Left lung (tissue), 10 donors: ENCODE measurements around the gene STAT1. TPM values are rescaled to one million over a fixed set of nuclear protein-coding genes. Genes with fewer than 3 reads are reported as not detected.

ENCODE experiments used
- ATAC-seq: fragments of 200-7000 bp; cut with Tn5 transposase; one replicate; pipeline ENCODE4 v1.9.1; 2020; ENCODE audit warnings: moderate library complexity
- DNase-seq, 4 donors: peaks; one replicate each; pipeline ENCODE4 v3.0.0-alpha.2; 2013 to 2020
- H3K27ac ChIP-seq, 2 donors: fragments of 200-600 bp; sonication (generic) in 1 of 2; one replicate each; pipeline versions ENCODE4 v1.5.0 to v1.8.0; 2020 to 2021
- H3K27me3 ChIP-seq, 2 donors: fragments of 200-600 bp; sonication (generic) in 1 of 2; one replicate each; pipeline versions ENCODE4 v1.5.0 to v1.8.0; 2020 to 2021
- H3K36me3 ChIP-seq, 2 donors: fragments of 200-600 bp; sonication (generic) in 1 of 2; one replicate each; pipeline versions ENCODE4 v1.5.0 to v1.8.0; 2020 to 2021
- H3K4me1 ChIP-seq, 2 donors: fragments of 200-600 bp; one replicate each; pipeline ENCODE4 v1.8.0; 2021
- H3K4me3 ChIP-seq, 2 donors: fragments of 200-600 bp; sonication (generic) in 1 of 2; one replicate each; pipeline versions ENCODE4 v1.5.0 to v1.8.0; 2020 to 2021; ENCODE audit warnings: mild to moderate bottlenecking in 1 of 2
- H3K9me3 ChIP-seq, 2 donors: fragments of 200-600 bp; sonication (generic) in 1 of 2; one replicate each; pipeline versions ENCODE4 v1.5.0 to v1.8.0; 2020 to 2021
- CTCF ChIP-seq, 2 donors: fragments of 200-600 bp; sonication (generic) in 1 of 2; IDR thresholded peaks; one replicate each; pipeline versions ENCODE4 v1.5.0 to v1.8.0; 2021; ENCODE audit warnings: antibody characterized with exemption in 2 of 2
- intact Hi-C, 2 donors: fragments of 100-400 bp; cut with DNase I; formaldehyde crosslinking; loops; one replicate each; pipeline versions ENCODE4 v1.11.2 to v1.14.2; 2022
- polyA plus RNA-seq, 6 donors: library from polyadenylated mRNA; unstranded; fragments of 120-200 nt; gene quantifications; one replicate each; pipeline ENCODE4 v1.2.1, GENCODE V29; 2013; ENCODE audit not compliant: insufficient read length in 6 of 6
- total RNA-seq, 2 donors: library from RNA; stranded (reverse); fragmentation: NEBNext Ultra II Directional; extraction: Animal tissue kit (Norgen Biotek cat#: 25700); gene quantifications; one replicate each; pipeline ENCODE4 v1.2.1, GENCODE V29; 2021
- donor health status: DM: no; HTN: yes; CAD: no.
- donor health status: DM: no; HTN: no; CAD: no.

The STAT1 gene
- total and polyA plus RNA-seq, 8 donors, result 54.0 to 144 (median 65.2) TPM

GRCh38 chr2:190972213-190972612, 41.8 kb downstream of the STAT1 start:
- intact Hi-C loops, result no loop called here
- TF ChIP-seq CTCF (IDR thresholded peaks at IDR 0.05), result no peak
- H3K27me3 ChIP-seq, result no peaks in the 10 kb centered on the region
- H3K9me3 ChIP-seq, result no peaks in the 10 kb centered on the region
- H3K36me3 ChIP-seq, result peaks cover 2 to 99% of the 10 kb centered on the region in 2 donors
- H3K4me1 ChIP-seq, result peaks cover 0 to 45% of the 10 kb centered on the region in 2 donors
- ATAC-seq (no peak), DNase-seq (no peak)
- no peak overlapping the region for H3K27ac ChIP-seq
- no peak overlapping the region for H3K4me3 ChIP-seq

- H3K36me3 ChIP-seq, result peaks cover 0 to 97% of the 10 kb centered on the region in 2 donors
- TF ChIP-seq CTCF (IDR thresholded peaks at IDR 0.05), result no peak
- H3K4me3 ChIP-seq, result no peak overlapping the region
- peaks cover 0 to 45% of the 10 kb centered on the region in 2 donors for H3K4me1 ChIP-seq
- H3K27me3 ChIP-seq, result no peaks in the 10 kb centered on the region
- peak; percentile 8 for ATAC-seq
- H3K27ac ChIP-seq, result peak overlapping the region in 1 of 2 donors; percentile 35
- no peaks in the 10 kb centered on the region for H3K9me3 ChIP-seq
- no peak for DNase-seq
- intact Hi-C loops, result no loop called here
Observed at GRCh38 chr2:190970873-190971506, 43.0 kb downstream of the STAT1 start.

- TF ChIP-seq CTCF (IDR thresholded peaks at IDR 0.05), result no peak
- H3K27me3 ChIP-seq, result no peaks in the 10 kb centered on the region
- H3K4me3 ChIP-seq, result no peak overlapping the region
- H3K9me3 ChIP-seq, result no peaks in the 10 kb centered on the region
- no peak for DNase-seq
- intact Hi-C loops, result no loop called here
- H3K27ac ChIP-seq, result peak overlapping the region in 1 of 2 donors; percentile 35
- peaks cover 0 to 97% of the 10 kb centered on the region in 2 donors for H3K36me3 ChIP-seq
- ATAC-seq, result no peak
- peaks cover 0 to 44% of the 10 kb centered on the region in 2 donors for H3K4me1 ChIP-seq
Observed at GRCh38 chr2:190970160-190970559, 43.8 kb downstream of the STAT1 start.

- ATAC-seq (no peak), DNase-seq (no peak)
- Histone ChIP-seq H3K4me1 (peaks cover 0 to 28% of the 10 kb centered on the region in 2 donors), H3K27ac (no peak overlapping the region), H3K4me3 (no peak overlapping the region), H3K36me3 (peaks cover 0 to 97% of the 10 kb centered on the region in 2 donors), H3K9me3 (no peaks in the 10 kb centered on the region), H3K27me3 (no peaks in the 10 kb centered on the region)
- intact Hi-C loops, result no loop called here
- TF ChIP-seq CTCF (IDR thresholded peaks at IDR 0.05), result no peak
Observed at GRCh38 chr2:190968522-190968921, 45.4 kb downstream of the STAT1 start.

- H3K36me3 ChIP-seq, result peaks cover 0 to 97% of the 10 kb centered on the region in 2 donors
Observed at GRCh38 chr2:190965580-190966222, 48.3 kb downstream of the STAT1 start.

More at GRCh38 chr2:190965580-190966222, 48.3 kb downstream of the STAT1 start:
- H3K27me3 ChIP-seq, result no peaks in the 10 kb centered on the region
- ATAC-seq (no peak), DNase-seq (no peak)
- no peak overlapping the region for H3K27ac ChIP-seq
- no peak for TF ChIP-seq CTCF (IDR thresholded peaks at IDR 0.05)
- H3K9me3 ChIP-seq, result no peaks in the 10 kb centered on the region
- intact Hi-C loops, result no loop called here
- H3K4me1 ChIP-seq, result peaks cover 0 to 8% of the 10 kb centered on the region in 2 donors
- no peak overlapping the region for H3K4me3 ChIP-seq
